Sigmoid colon (tissue), 4 donors: ENCODE measurements around the gene SLC44A5.

Experiments
- CTCF ChIP-seq, 4 experiments: fragments of 450-650 bp in 3 of 4; fragments of 200-600 bp in 1 of 4; IDR thresholded peaks; one replicate each; pipeline ENCODE4 v1.5.1; 2016 to 2019; ENCODE audit warnings: antibody characterized with exemption in 4 of 4, mild to moderate bottlenecking in 3 of 4, moderate library complexity in 2 of 4
- EP300 ChIP-seq, 4 donors: sonication (generic); formaldehyde crosslinking; IDR thresholded peaks; one replicate each; pipeline ENCODE4 v1.6.1; 2017; ENCODE audit warnings: antibody characterized with exemption in 4 of 4
- POLR2AphosphoS5 ChIP-seq, 4 donors: sonication (generic); formaldehyde crosslinking; IDR thresholded peaks; one replicate each; pipeline ENCODE4 v1.6.1; 2017; ENCODE audit warnings: antibody characterized with exemption in 4 of 4

DNA sequence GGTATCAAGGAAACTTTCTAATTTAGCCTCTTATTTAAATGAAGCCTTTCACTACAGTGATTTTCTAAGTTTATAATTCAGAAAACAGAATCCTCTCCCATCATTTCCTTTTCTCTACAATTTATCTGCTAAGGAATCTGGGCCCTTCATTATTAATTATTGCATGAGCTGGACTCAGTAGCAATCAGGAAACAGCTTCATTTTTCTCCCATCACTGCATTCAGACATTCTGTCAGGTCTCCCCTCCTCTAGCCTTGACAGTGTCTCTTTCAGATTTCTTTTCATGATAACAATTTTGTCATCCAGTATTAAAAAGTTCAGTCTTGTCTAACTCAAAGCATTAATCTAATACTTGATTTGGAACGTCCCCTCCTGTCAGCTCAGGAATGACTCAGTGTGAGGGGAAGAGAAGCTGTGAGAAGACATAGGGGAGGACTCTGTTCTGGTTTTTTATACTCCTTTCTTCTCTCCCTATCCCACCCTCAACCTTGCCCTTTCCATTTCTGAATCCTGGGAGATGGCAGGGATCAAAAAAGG, 28.1 kb downstream of the SLC44A5 start:
- TF ChIP-seq CTCF (IDR thresholded peaks at IDR 0.05): no peak
- TF ChIP-seq POLR2AphosphoS5 (IDR thresholded peaks at IDR 0.05): no peak
- TF ChIP-seq EP300 (IDR thresholded peaks at IDR 0.05): no peak
